ENCODE measurements around the gene USP5. TPM values are rescaled to one million over a fixed set of nuclear protein-coding genes. Genes with fewer than 3 reads are reported as not detected.

The USP5 gene
- total RNA-seq, 1 experiment from 2014 or later: 158 TPM

DNA sequence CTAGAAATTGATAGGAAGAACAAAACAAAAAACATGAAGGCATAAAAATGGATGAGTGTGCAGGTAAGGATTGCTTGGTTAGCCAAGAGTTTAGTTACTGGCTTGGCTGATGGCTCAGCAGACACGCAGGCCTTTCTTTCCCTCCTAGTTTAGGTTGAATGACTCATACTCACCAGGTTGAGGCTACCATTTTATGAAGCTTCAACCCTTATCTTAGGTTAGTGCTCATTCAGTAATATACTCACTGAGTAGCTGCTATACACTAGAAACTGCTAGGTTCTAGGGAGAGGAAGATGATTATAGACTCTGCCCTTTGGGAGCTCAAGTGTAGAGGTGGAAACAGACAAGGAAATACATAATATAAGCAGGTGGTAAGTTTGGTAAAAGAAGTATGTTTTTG, 17.7 kb upstream of the USP5 start:
- Mint-ChIP-seq H3K4me3 (no peak overlapping the region), H3K4me1 (peaks cover 18% of the 10 kb centered on the region), H3K27ac (no peak overlapping the region), H3K27me3 (ENCODE audit: low read depth) (no peaks in the 10 kb centered on the region), H3K9me3 (no peaks in the 10 kb centered on the region), H3K36me3 (peaks cover 59% of the 10 kb centered on the region)
- CTCF ChIA-PET: interaction anchor here (1.0 to 5.1 kb wide), 14 partner anchors 9 to 214 kb away, joined by 3 to 54 read pairs (median 10); partner anchors contain the start of genes CDCA3, COPS7A, GPR162 and MLF2
- no peak for TF ChIP-seq ZBTB43 (CRISPR knock-in tag; IDR thresholded peaks at IDR 0.05)
- TF ChIP-seq, protein P1, sequence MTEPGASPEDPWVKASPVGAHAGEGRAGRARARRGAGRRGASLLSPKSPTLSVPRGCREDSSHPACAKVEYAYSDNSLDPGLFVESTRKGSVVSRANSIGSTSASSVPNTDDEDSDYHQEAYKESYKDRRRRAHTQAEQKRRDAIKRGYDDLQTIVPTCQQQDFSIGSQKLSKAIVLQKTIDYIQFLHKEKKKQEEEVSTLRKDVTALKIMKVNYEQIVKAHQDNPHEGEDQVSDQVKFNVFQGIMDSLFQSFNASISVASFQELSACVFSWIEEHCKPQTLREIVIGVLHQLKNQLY (CRISPR knock-in tag; IDR thresholded peaks at IDR 0.05): no peak
- TF ChIP-seq SP1 (CRISPR knock-in tag; conservative IDR thresholded peaks at IDR 0.05): no peak
- TF ChIP-seq USF1 (CRISPR knock-in tag; IDR thresholded peaks at IDR 0.05): no peak
- TF ChIP-seq ZNF396 (CRISPR knock-in tag; IDR thresholded peaks at IDR 0.05; ENCODE audit: borderline replicate concordance): no peak
- TF ChIP-seq SOX15 (CRISPR knock-in tag; IDR thresholded peaks at IDR 0.05): no peak
- TF ChIP-seq NR2C2 (CRISPR knock-in tag; IDR thresholded peaks at IDR 0.05): no peak
- no peak for TF ChIP-seq ATF6 (CRISPR knock-in tag; IDR thresholded peaks at IDR 0.05)
- TF ChIP-seq NFE2L1 (CRISPR knock-in tag; IDR thresholded peaks at IDR 0.05): no peak
- no peak for TF ChIP-seq IRF1 (CRISPR knock-in tag; IDR thresholded peaks at IDR 0.05)
- TF ChIP-seq, protein P2, sequence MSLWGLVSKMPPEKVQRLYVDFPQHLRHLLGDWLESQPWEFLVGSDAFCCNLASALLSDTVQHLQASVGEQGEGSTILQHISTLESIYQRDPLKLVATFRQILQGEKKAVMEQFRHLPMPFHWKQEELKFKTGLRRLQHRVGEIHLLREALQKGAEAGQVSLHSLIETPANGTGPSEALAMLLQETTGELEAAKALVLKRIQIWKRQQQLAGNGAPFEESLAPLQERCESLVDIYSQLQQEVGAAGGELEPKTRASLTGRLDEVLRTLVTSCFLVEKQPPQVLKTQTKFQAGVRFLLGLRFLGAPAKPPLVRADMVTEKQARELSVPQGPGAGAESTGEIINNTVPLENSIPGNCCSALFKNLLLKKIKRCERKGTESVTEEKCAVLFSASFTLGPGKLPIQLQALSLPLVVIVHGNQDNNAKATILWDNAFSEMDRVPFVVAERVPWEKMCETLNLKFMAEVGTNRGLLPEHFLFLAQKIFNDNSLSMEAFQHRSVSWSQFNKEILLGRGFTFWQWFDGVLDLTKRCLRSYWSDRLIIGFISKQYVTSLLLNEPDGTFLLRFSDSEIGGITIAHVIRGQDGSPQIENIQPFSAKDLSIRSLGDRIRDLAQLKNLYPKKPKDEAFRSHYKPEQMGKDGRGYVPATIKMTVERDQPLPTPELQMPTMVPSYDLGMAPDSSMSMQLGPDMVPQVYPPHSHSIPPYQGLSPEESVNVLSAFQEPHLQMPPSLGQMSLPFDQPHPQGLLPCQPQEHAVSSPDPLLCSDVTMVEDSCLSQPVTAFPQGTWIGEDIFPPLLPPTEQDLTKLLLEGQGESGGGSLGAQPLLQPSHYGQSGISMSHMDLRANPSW (CRISPR knock-in tag; conservative IDR thresholded peaks at IDR 0.05; ENCODE audit: low read depth): no peak
- TF ChIP-seq, protein P3, sequence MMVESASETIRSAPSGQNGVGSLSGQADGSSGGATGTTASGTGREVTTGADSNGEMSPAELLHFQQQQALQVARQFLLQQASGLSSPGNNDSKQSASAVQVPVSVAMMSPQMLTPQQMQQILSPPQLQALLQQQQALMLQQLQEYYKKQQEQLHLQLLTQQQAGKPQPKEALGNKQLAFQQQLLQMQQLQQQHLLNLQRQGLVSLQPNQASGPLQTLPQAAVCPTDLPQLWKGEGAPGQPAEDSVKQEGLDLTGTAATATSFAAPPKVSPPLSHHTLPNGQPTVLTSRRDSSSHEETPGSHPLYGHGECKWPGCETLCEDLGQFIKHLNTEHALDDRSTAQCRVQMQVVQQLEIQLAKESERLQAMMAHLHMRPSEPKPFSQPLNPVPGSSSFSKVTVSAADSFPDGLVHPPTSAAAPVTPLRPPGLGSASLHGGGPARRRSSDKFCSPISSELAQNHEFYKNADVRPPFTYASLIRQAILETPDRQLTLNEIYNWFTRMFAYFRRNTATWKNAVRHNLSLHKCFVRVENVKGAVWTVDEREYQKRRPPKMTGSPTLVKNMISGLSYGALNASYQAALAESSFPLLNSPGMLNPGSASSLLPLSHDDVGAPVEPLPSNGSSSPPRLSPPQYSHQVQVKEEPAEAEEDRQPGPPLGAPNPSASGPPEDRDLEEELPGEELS (CRISPR knock-in tag; IDR thresholded peaks at IDR 0.05): no peak
- no peak for TF ChIP-seq ZNF219 (CRISPR knock-in tag; IDR thresholded peaks at IDR 0.05; ENCODE audit: borderline replicate concordance)
- no peak for TF ChIP-seq ZBTB21 (CRISPR knock-in tag; IDR thresholded peaks at IDR 0.05; ENCODE audit: borderline replicate concordance)
- TF ChIP-seq ZNF138 (CRISPR knock-in tag; conservative IDR thresholded peaks at IDR 0.05): no peak
- TF ChIP-seq ZNF416 (CRISPR knock-in tag; IDR thresholded peaks at IDR 0.05): no peak
- no peak for TF ChIP-seq KAT7 (CRISPR knock-in tag; IDR thresholded peaks at IDR 0.05; ENCODE audit: borderline replicate concordance)
- no peak for TF ChIP-seq ESRRA (CRISPR knock-in tag; IDR thresholded peaks at IDR 0.05; ENCODE audit: borderline replicate concordance)
- DNase-seq (ENCODE audit: low spot score): no peak
- ATAC-seq: no peak
- POLR2A ChIA-PET: interaction anchor here (0.6 to 1.2 kb wide), 4 partner anchors 19 to 511 kb away, joined by 3 to 5 read pairs (median 3); no protein-coding TSS in a partner anchor

Data from WTC11 (cell line).